Activated naive CD4-positive, alpha-beta T cell (primary cell): Measurements from ENCODE around the gene PACSIN1.

Experiments used
- DNase-seq, 4 experiments: peaks; one replicate each; lab custom pipeline; 2025; lab: John Stamatoyannopoulos, UW

Gene PACSIN1

GRCh38 chr6:34546551-34547321 lies 80.9 kb downstream of the PACSIN1 start:
- DNase-seq, result no peak

- no peak for DNase-seq
Measured at GRCh38 chr6:34547701-34548644, 82.1 kb downstream of the PACSIN1 start.

- DNase-seq, result no peak
Measured at GRCh38 chr6:34549026-34549803, 83.3 kb downstream of the PACSIN1 start.

- DNase-seq, result no peak
Measured at GRCh38 chr6:34549804-34550202, 83.9 kb downstream of the PACSIN1 start.

GRCh38 chr6:34551720-34552119 lies 85.8 kb downstream of the PACSIN1 start:
- DNase-seq, result no peak

- no peak for DNase-seq
Measured at GRCh38 chr6:34552620-34553019, 86.7 kb downstream of the PACSIN1 start.

- DNase-seq, result no peak
Measured at GRCh38 chr6:34553146-34553545, 87.3 kb downstream of the PACSIN1 start.

GRCh38 chr6:34553750-34554149 lies 87.9 kb downstream of the PACSIN1 start:
- DNase-seq, result no peak

GRCh38 chr6:34554291-34555006 lies 88.6 kb downstream of the PACSIN1 start:
- no peak for DNase-seq

GRCh38 chr6:34555007-34555322 lies 89.1 kb downstream of the PACSIN1 start:
- no peak for DNase-seq

GRCh38 chr6:34555328-34555727 lies 89.5 kb downstream of the PACSIN1 start:
- DNase-seq, result no peak

GRCh38 chr6:34556031-34556471 lies 90.2 kb downstream of the PACSIN1 start, which contains the start of gene SPDEF:
TSS of gene SPDEF (minus strand) at chr6:34556329. CDS start at chr6:34544455, 11,874 bp downstream.
- no peak for DNase-seq

- no peak for DNase-seq
Measured at GRCh38 chr6:34556493-34556892, 90.6 kb downstream of the PACSIN1 start.

- DNase-seq, result no peak
Measured at GRCh38 chr6:34557228-34557627, 91.4 kb downstream of the PACSIN1 start.

- no peak for DNase-seq
Measured at GRCh38 chr6:34558172-34558714, 92.4 kb downstream of the PACSIN1 start.

GRCh38 chr6:34559651-34560365 lies 93.9 kb downstream of the PACSIN1 start:
- DNase-seq, result no peak

GRCh38 chr6:34560366-34561226 lies 94.7 kb downstream of the PACSIN1 start:
- DNase-seq, result no peak

GRCh38 chr6:34561227-34561530 lies 95.3 kb downstream of the PACSIN1 start:
- no peak for DNase-seq

- no peak for DNase-seq
Measured at GRCh38 chr6:34562350-34562749, 96.5 kb downstream of the PACSIN1 start.
